K562 (cell line): ENCODE measurements around the gene SLC16A5. TPM values are rescaled to one million over a fixed set of nuclear protein-coding genes. Genes with fewer than 3 reads are reported as not detected.

Experiments used
- ADNP ChIP-seq: fragments of 200-800 bp; sonication (Bioruptor generic); IDR thresholded peaks from 2 replicates; pipeline ENCODE4 v1.6.1; 2016; ENCODE audit warnings: missing genetic modification characterization, missing compliant biosample characterization
- BHLHE40 ChIP-seq: IDR thresholded peaks from 2 replicates; pipeline ENCODE4 v1.6.1; 2011; ENCODE audit warnings: low read length, improper control_type of control experiment
- DMBX1 ChIP-seq: fragments of 250-450 bp; sonication (Bioruptor Pico); IDR thresholded peaks from 2 replicates; pipeline ENCODE4 v1.8.0; 2022; ENCODE audit warnings: inconsistent platforms, mild to moderate bottlenecking, moderate library complexity, borderline replicate concordance
- KAT7 ChIP-seq: sonication (generic); formaldehyde crosslinking; IDR thresholded peaks from 2 replicates; pipeline ENCODE4 v1.8.0; 2022; ENCODE audit warnings: missing genetic modification reagents, mild to moderate bottlenecking, borderline replicate concordance
- NR2F6 ChIP-seq: fragments of 450-650 bp; formaldehyde crosslinking; IDR thresholded peaks from 2 replicates; pipeline ENCODE4 v1.4.0; 2020; ENCODE audit warnings: mild to moderate bottlenecking
- RBM34 ChIP-seq: fragments of 200-400 bp; formaldehyde crosslinking; IDR thresholded peaks from 2 replicates; pipeline ENCODE4 v1.6.1; 2018; ENCODE audit warnings: low read length, borderline replicate concordance; ENCODE audit not compliant: insufficient read depth
- ZFX ChIP-seq: sonication (generic); formaldehyde crosslinking; IDR thresholded peaks from 2 replicates; pipeline ENCODE4 v1.8.0; 2022; ENCODE audit warnings: mild to moderate bottlenecking, missing genetic modification reagents, moderate library complexity
- ZNF232 ChIP-seq: sonication (generic); formaldehyde crosslinking; IDR thresholded peaks from 2 replicates; pipeline ENCODE4 v1.8.0; 2022; ENCODE audit warnings: mild to moderate bottlenecking, missing genetic modification reagents
- ZNF507 ChIP-seq: conservative IDR thresholded peaks from 2 replicates; pipeline ENCODE4 v1.6.1; 2017; ENCODE audit warnings: missing genetic modification characterization, missing compliant biosample characterization
- ZNF57 ChIP-seq: fragments of 450-650 bp; formaldehyde crosslinking; IDR thresholded peaks from 2 replicates; pipeline ENCODE4 v1.4.0; 2020; ENCODE audit warnings: mild to moderate bottlenecking, moderate library complexity
- polyA plus RNA-seq, 8 experiments: library from polyadenylated mRNA; depleted of rRNA in 4 of 8; stranded (reverse) in 5 of 8; unstranded in 3 of 8; fragments of >200 nt; fragmentation: Nextera tagmentation in 2 of 8; fragmentation: Illumina TruSeq in 1 of 8; extraction: Ambion mirVana in 2 of 8; extraction: Trizol in 1 of 8; gene quantifications; 2 replicates each; pipeline versions ENCODE4 v1.2.1 to v1.2.3, GENCODE V29; 2011 to 2014; ENCODE audit warnings: inconsistent platforms in 1 of 8, missing spikeins in 1 of 8
- total RNA-seq, 7 experiments: library from RNA; depleted of rRNA in 6 of 7; stranded (reverse); fragments of >200 nt in 6 of 7; fragmentation: Illumina TruSeq in 2 of 7; extraction: Trizol in 2 of 7; gene quantifications; 2 replicates each; pipeline versions ENCODE4 v1.2.1 to v1.2.3, GENCODE V29; 2011 to 2021; ENCODE audit warnings: low replicate concordance in 1 of 7
- TF ChIP-seq, protein P1 (sequence below): fragments of 450-650 bp; IDR thresholded peaks from 2 replicates; pipeline ENCODE4 v1.6.1; 2017; ENCODE audit warnings: antibody characterized with exemption, mild to moderate bottlenecking
- TF ChIP-seq, protein P2 (sequence below): sonication (generic); formaldehyde crosslinking; IDR thresholded peaks from 2 replicates; pipeline ENCODE4 v1.8.0; 2022; ENCODE audit warnings: mild to moderate bottlenecking, low read depth, missing genetic modification reagents
- TF ChIP-seq, protein P3 (sequence below): sonication (generic); formaldehyde crosslinking; IDR thresholded peaks from 2 replicates; pipeline ENCODE4 v1.8.0; 2023; ENCODE audit warnings: missing genetic modification reagents, mild to moderate bottlenecking, borderline replicate concordance

The SLC16A5 gene
- total and polyA plus RNA-seq, 9 of the 15 experiments (the other 6 are each of a cell fraction or from before 2014, with no cell fraction given): 0.06 to 2.6 (median 0.91) TPM

DNA sequence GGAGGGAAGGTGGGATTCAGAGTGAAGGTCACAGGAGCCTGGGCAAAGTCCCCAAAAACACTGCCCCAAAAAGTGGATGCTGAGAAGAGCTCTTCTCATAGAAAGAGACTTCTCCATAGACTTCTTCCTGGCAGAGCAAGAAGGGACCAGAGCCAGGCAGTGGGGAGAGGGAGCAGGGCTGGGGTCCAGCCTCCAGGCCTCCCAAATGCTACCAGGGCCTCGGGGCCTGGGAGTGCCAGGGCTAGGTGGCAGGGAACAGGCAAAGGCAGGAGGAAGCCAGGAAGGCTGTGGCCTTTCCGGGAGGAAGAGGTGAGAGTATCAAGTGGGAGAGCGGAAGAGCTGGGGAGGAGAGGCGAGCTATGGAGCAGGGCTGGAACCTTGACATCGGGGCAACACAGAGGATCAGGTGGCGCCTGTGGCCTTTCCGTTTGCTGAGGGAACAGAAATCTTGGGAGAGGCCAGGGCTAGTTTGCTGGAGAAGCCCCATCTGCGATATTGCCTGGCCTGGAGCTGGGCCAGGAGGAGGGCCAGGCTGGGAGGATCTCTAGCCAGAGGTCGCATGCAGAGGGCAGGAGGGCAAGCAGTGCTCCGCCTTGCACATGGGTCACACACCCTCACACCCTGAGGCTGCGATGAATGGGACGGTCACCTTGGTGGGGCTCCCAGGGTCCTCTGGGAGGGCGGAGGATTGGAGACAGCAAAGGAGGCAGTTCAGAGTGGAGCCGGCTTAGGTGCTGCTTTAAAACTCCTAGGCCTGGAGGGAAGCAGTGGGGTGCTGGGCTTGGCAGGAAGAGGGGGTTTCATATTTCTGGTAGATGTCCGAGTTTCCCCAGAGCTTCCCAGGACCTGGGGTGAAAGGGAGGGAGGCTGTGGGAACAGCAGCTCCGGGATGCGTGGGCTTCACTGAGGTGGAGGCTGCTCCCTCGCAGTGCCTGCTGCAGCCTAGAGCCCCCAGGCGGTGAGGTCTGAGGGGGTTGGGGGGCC is 3.4 kb downstream of the SLC16A5 start (continued):
- TF ChIP-seq, protein P1, sequence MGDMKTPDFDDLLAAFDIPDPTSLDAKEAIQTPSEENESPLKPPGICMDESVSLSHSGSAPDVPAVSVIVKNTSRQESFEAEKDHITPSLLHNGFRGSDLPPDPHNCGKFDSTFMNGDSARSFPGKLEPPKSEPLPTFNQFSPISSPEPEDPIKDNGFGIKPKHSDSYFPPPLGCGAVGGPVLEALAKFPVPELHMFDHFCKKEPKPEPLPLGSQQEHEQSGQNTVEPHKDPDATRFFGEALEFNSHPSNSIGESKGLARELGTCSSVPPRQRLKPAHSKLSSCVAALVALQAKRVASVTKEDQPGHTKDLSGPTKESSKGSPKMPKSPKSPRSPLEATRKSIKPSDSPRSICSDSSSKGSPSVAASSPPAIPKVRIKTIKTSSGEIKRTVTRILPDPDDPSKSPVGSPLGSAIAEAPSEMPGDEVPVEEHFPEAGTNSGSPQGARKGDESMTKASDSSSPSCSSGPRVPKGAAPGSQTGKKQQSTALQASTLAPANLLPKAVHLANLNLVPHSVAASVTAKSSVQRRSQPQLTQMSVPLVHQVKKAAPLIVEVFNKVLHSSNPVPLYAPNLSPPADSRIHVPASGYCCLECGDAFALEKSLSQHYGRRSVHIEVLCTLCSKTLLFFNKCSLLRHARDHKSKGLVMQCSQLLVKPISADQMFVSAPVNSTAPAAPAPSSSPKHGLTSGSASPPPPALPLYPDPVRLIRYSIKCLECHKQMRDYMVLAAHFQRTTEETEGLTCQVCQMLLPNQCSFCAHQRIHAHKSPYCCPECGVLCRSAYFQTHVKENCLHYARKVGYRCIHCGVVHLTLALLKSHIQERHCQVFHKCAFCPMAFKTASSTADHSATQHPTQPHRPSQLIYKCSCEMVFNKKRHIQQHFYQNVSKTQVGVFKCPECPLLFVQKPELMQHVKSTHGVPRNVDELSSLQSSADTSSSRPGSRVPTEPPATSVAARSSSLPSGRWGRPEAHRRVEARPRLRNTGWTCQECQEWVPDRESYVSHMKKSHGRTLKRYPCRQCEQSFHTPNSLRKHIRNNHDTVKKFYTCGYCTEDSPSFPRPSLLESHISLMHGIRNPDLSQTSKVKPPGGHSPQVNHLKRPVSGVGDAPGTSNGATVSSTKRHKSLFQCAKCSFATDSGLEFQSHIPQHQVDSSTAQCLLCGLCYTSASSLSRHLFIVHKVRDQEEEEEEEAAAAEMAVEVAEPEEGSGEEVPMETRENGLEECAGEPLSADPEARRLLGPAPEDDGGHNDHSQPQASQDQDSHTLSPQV: peak; percentile 75; the same call in 1 of the 2 replicates
- TF ChIP-seq ZFX (CRISPR knock-in tag): peak; percentile 83
- no peak for TF ChIP-seq ZNF507 (tag)
- TF ChIP-seq NR2F6 (CRISPR knock-in tag): no peak
- TF ChIP-seq ZNF57 (CRISPR knock-in tag): no peak
- TF ChIP-seq KAT7 (CRISPR knock-in tag): 0 out of 2 replicates have a peak, but pooled peaks have one; percentile 46
- TF ChIP-seq ADNP (tag): no peak
- peak; percentile 79 for TF ChIP-seq BHLHE40
- TF ChIP-seq DMBX1 (CRISPR knock-in tag): 0 out of 2 replicates have a peak, but pooled peaks have one; percentile 11
- no peak for TF ChIP-seq RBM34
- TF ChIP-seq, protein P2, sequence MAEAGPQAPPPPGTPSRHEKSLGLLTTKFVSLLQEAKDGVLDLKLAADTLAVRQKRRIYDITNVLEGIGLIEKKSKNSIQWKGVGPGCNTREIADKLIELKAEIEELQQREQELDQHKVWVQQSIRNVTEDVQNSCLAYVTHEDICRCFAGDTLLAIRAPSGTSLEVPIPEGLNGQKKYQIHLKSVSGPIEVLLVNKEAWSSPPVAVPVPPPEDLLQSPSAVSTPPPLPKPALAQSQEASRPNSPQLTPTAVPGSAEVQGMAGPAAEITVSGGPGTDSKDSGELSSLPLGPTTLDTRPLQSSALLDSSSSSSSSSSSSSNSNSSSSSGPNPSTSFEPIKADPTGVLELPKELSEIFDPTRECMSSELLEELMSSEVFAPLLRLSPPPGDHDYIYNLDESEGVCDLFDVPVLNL: no peak
- TF ChIP-seq, protein P3, sequence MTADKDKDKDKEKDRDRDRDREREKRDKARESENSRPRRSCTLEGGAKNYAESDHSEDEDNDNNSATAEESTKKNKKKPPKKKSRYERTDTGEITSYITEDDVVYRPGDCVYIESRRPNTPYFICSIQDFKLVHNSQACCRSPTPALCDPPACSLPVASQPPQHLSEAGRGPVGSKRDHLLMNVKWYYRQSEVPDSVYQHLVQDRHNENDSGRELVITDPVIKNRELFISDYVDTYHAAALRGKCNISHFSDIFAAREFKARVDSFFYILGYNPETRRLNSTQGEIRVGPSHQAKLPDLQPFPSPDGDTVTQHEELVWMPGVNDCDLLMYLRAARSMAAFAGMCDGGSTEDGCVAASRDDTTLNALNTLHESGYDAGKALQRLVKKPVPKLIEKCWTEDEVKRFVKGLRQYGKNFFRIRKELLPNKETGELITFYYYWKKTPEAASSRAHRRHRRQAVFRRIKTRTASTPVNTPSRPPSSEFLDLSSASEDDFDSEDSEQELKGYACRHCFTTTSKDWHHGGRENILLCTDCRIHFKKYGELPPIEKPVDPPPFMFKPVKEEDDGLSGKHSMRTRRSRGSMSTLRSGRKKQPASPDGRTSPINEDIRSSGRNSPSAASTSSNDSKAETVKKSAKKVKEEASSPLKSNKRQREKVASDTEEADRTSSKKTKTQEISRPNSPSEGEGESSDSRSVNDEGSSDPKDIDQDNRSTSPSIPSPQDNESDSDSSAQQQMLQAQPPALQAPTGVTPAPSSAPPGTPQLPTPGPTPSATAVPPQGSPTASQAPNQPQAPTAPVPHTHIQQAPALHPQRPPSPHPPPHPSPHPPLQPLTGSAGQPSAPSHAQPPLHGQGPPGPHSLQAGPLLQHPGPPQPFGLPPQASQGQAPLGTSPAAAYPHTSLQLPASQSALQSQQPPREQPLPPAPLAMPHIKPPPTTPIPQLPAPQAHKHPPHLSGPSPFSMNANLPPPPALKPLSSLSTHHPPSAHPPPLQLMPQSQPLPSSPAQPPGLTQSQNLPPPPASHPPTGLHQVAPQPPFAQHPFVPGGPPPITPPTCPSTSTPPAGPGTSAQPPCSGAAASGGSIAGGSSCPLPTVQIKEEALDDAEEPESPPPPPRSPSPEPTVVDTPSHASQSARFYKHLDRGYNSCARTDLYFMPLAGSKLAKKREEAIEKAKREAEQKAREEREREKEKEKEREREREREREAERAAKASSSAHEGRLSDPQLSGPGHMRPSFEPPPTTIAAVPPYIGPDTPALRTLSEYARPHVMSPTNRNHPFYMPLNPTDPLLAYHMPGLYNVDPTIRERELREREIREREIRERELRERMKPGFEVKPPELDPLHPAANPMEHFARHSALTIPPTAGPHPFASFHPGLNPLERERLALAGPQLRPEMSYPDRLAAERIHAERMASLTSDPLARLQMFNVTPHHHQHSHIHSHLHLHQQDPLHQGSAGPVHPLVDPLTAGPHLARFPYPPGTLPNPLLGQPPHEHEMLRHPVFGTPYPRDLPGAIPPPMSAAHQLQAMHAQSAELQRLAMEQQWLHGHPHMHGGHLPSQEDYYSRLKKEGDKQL: no peak
- no peak for TF ChIP-seq ZNF232 (CRISPR knock-in tag)
